Measurements from ENCODE around the gene UNC79. TPM values are rescaled to one million over a fixed set of nuclear protein-coding genes. Genes with fewer than 3 reads are reported as not detected.

UNC79 gene
- total RNA-seq, 1 experiment from 2014 or later = 0.05 TPM

- Histone ChIP-seq H3K27ac (ENCODE audit: low read length) (no peak overlapping the region), H3K4me3 (ENCODE audit: low read depth in 2 of 2, low read length in 2 of 2) (no peak overlapping the region), H3K9me3 (ENCODE audit: control insufficient read depth, insufficient read depth, low read depth, low read length) (no peaks in the 10 kb centered on the region), H3K36me3 (ENCODE audit: control insufficient read depth, insufficient read depth, low read length) (no peaks in the 10 kb centered on the region), H3K27me3 (ENCODE audit: control insufficient read depth, insufficient read depth, low read length) (no peaks in the 10 kb centered on the region), H3K4me1 (ENCODE audit: control insufficient read depth, insufficient read depth, low read length) (no peaks in the 10 kb centered on the region)
- BruUV-seq (replicated peaks) = no TSS peak
- DNase-seq (ENCODE audit: low read depth, low spot score) (no peak), ATAC-seq (no peak)
- in situ Hi-C loops (cut with HindIII; ENCODE audit: low pct_unique_long_range_greater_than_20kb, low sequenced_read_pairs) (no loop called here), intact Hi-C loops (cut with micrococcal nuclease; ENCODE audit: unreplicated experiment) (no loop called here)
- TF ChIP-seq TCF7L2 (IDR thresholded peaks at IDR 0.05; ENCODE audit: low read depth, low read length) = no peak
- TF ChIP-seq REST (IDR thresholded peaks at IDR 0.05; ENCODE audit: insufficient read depth in 1 of 2, low read depth in 2 of 2, low read length in 1 of 2) = no peak
- TF ChIP-seq CTCF (IDR thresholded peaks at IDR 0.05) = no peak
- TF ChIP-seq POLR2AphosphoS5 (IDR thresholded peaks at IDR 0.05; ENCODE audit: low read depth, low read length) = no peak
- no peak for TF ChIP-seq SIN3A (IDR thresholded peaks at IDR 0.05; ENCODE audit: borderline replicate concordance, insufficient read depth, low read depth, low read length)
- CTCF ChIA-PET = interaction anchor here (0.5 kb wide), 1 partner anchor 24 kb away, joined by 3 read pairs; no protein-coding TSS in a partner anchor
- POLR2A ChIA-PET = no interaction called here
Measured at GRCh38 chr14:93725002-93725582, 294.4 kb downstream of the UNC79 start.

GRCh38 chr14:93725993-93726392 is 295.3 kb downstream of the UNC79 start:
- ChIA-PET CTCF (no interaction called here), POLR2A (no interaction called here)
- Histone ChIP-seq H3K27ac (ENCODE audit: low read length) (no peak overlapping the region), H3K36me3 (ENCODE audit: control insufficient read depth, insufficient read depth, low read length) (no peaks in the 10 kb centered on the region), H3K27me3 (ENCODE audit: control insufficient read depth, insufficient read depth, low read length) (no peaks in the 10 kb centered on the region), H3K9me3 (ENCODE audit: control insufficient read depth, insufficient read depth, low read depth, low read length) (no peaks in the 10 kb centered on the region), H3K4me3 (ENCODE audit: low read depth in 2 of 2, low read length in 2 of 2) (no peak overlapping the region), H3K4me1 (ENCODE audit: control insufficient read depth, insufficient read depth, low read length) (no peaks in the 10 kb centered on the region)
- in situ Hi-C loops (cut with HindIII; ENCODE audit: low pct_unique_long_range_greater_than_20kb, low sequenced_read_pairs) = no loop called here
- DNase-seq (ENCODE audit: low read depth, low spot score) = no peak
- ATAC-seq = no peak
- TF ChIP-seq REST (IDR thresholded peaks at IDR 0.05; ENCODE audit: insufficient read depth in 1 of 2, low read depth in 2 of 2, low read length in 1 of 2) (no peak), SIN3A (IDR thresholded peaks at IDR 0.05; ENCODE audit: borderline replicate concordance, insufficient read depth, low read depth, low read length) (no peak), TCF7L2 (IDR thresholded peaks at IDR 0.05; ENCODE audit: low read depth, low read length) (no peak), POLR2AphosphoS5 (IDR thresholded peaks at IDR 0.05; ENCODE audit: low read depth, low read length) (no peak), CTCF (IDR thresholded peaks at IDR 0.05) (no peak)
- BruUV-seq (replicated peaks) = no TSS peak
- intact Hi-C loops (cut with micrococcal nuclease; ENCODE audit: unreplicated experiment) = no loop called here
